Lung (tissue), 12 donors: ENCODE measurements around the gene ZNF778. TPM values are rescaled to one million over a fixed set of nuclear protein-coding genes. Genes with fewer than 3 reads are reported as not detected.
"Not testable (repeated sequence)": the region's sequence is repeated elsewhere in the genome, so short reads cannot be mapped to it uniquely, and the experiment has no call there.

Experiments used
- ATAC-seq: fragments of 200-7000 bp; cut with Tn5 transposase; one replicate; pipeline ENCODE4 v1.9.1; 2020; ENCODE audit warnings: moderate number of reproducible peaks; ENCODE audit not compliant: insufficient read depth, low FRiP score
- DNase-seq, 3 donors: peaks; one replicate each; pipeline ENCODE4 v3.0.0-alpha.2; 2013 to 2017
- H3K27ac ChIP-seq, 2 donors: one replicate each; pipeline ENCODE4 v1.5.1; 2013; ENCODE audit warnings: mild to moderate bottlenecking in 2 of 2, moderate library complexity in 2 of 2, control low read depth in 1 of 2, inconsistent platforms in 1 of 2, low read depth in 1 of 2, low read length in 1 of 2
- H3K27me3 ChIP-seq, 3 donors: one replicate each; pipeline ENCODE4 v1.5.1; 2013; ENCODE audit warnings: low read length in 2 of 3; ENCODE audit not compliant: control insufficient read depth in 3 of 3, insufficient read depth in 3 of 3
- H3K36me3 ChIP-seq, 4 donors: one replicate each; pipeline ENCODE4 v1.5.1; 2013; ENCODE audit warnings: low read length in 4 of 4, mild to moderate bottlenecking in 1 of 4, moderate library complexity in 1 of 4; ENCODE audit not compliant: control insufficient read depth in 4 of 4, insufficient read depth in 4 of 4
- H3K4me1 ChIP-seq, 5 donors: one replicate each; pipeline ENCODE4 v1.5.1; 2013; ENCODE audit warnings: low read length in 5 of 5, mild to moderate bottlenecking in 2 of 5, moderate library complexity in 1 of 5; ENCODE audit not compliant: control insufficient read depth in 5 of 5, insufficient read depth in 5 of 5
- H3K4me3 ChIP-seq: one replicate; pipeline ENCODE4 v1.5.1; 2013; ENCODE audit warnings: mild to moderate bottlenecking, control low read depth, moderate library complexity
- H3K9ac ChIP-seq, 2 donors: one replicate each; pipeline ENCODE4 v1.5.1; 2013; ENCODE audit warnings: low read length in 2 of 2, control low read depth in 1 of 2; ENCODE audit not compliant: insufficient read depth in 1 of 2
- H3K9me3 ChIP-seq, 4 donors: one replicate each; pipeline ENCODE4 v1.5.1; 2013; ENCODE audit warnings: low read length in 3 of 4, mild to moderate bottlenecking in 1 of 4, moderate library complexity in 1 of 4; ENCODE audit not compliant: control insufficient read depth in 4 of 4, insufficient read depth in 3 of 4
- CTCF ChIP-seq: IDR thresholded peaks from 2 replicates; pipeline ENCODE4 v1.5.1; 2012; ENCODE audit warnings: mild to moderate bottlenecking; ENCODE audit errors: control extremely low read depth, extremely low read depth
- WGBS, 2 donors: extraction: QIAGEN DNeasy Blood & Tissue Kit; methylation state at CpG; one replicate each; pipeline ENCODE4 v1.1.7; 2013; 5-methylcytosine and 5-hydroxymethylcytosine counted together
- polyA plus RNA-seq, 2 donors: library from polyadenylated mRNA; stranded (reverse); fragments of 200-250 nt; gene quantifications; one replicate each; pipeline ENCODE4 v1.2.1, GENCODE V29; 2013
- total RNA-seq, 2 donors: library from RNA; depleted of rRNA in 1 of 2; stranded (reverse); fragments of >200 nt in 1 of 2; gene quantifications; one replicate each; pipeline ENCODE4 v1.2.1, GENCODE V29; 2014 to 2021
- donor health status: control.
- donor health status: control.
- donor health status: Bipolar disorder and iron deficiency.
- donor health status: healthy.
- donor health status: DM: yes; HTN: yes; CAD: no.

ZNF778 gene
- total and polyA plus RNA-seq, 4 donors = 2.4 to 13.9 (median 4.6) TPM

GRCh38 chr16:89257757-89258465, 40.4 kb downstream of the ZNF778 start:
- no peak for TF ChIP-seq CTCF
- Histone ChIP-seq H3K9ac (no peak overlapping the region), H3K27me3 (peaks cover 0 to 5% (median 4%) of the 10 kb centered on the region in 3 donors), H3K27ac (no peak overlapping the region), H3K4me1 (peaks cover 0 to 11% (median 3%) of the 10 kb centered on the region in 5 donors), H3K4me3 (no peak overlapping the region), H3K36me3 (no peaks in the 10 kb centered on the region), H3K9me3 (no peaks in the 10 kb centered on the region)
- 77 to 78% methylated on average over 18 of the region's 18 CpGs for WGBS, 2 donors
- ATAC-seq = no peak
- no peak for DNase-seq

GRCh38 chr16:89259901-89260300, 42.4 kb downstream of the ZNF778 start:
- DNase-seq, H3K36me3 ChIP-seq, ATAC-seq, H3K27me3 ChIP-seq, H3K9ac ChIP-seq, H3K9me3 ChIP-seq, H3K4me3 ChIP-seq, H3K27ac ChIP-seq: not testable (repeated sequence)
- H3K4me1 ChIP-seq = peaks cover 0 to 11% (median 3%) of the 10 kb centered on the region in 5 donors
- WGBS, 2 donors = 92 to 96% methylated on average over 13 of the region's 13 CpGs

GRCh38 chr16:89261691-89262563, 44.4 kb downstream of the ZNF778 start:
- Histone ChIP-seq H3K9me3 (no peaks in the 10 kb centered on the region), H3K36me3 (peaks cover 0 to 13% (median 4%) of the 10 kb centered on the region in 4 donors), H3K27ac (peak overlapping the region in 1 of 2 donors; percentile 42), H3K4me3 (no peak overlapping the region), H3K27me3 (peaks cover 0 to 5% (median 4%) of the 10 kb centered on the region in 3 donors), H3K9ac (no peak overlapping the region), H3K4me1 (peaks cover 0 to 7% (median 3%) of the 10 kb centered on the region in 5 donors)
- TF ChIP-seq CTCF = no peak
- DNase-seq = peak in 2 of 3 donors; percentile 10 to 24
- ATAC-seq = no peak
- WGBS, 2 donors = 75 to 82% methylated on average over 29 to 30 of the region's 30 CpGs
